DMS53 treated with DMSO at 0.1 percent for 48 hours (cell line): ENCODE measurements around the gene CKAP5.

Experiments
- DNase-seq: peaks from one replicate; lab custom pipeline; 2025; ENCODE audit not compliant: unreplicated experiment; lab: John Stamatoyannopoulos, UW

CKAP5 gene

GRCh38 chr11:46845740-46846509, at the start of gene CKAP5:
Gene CKAP5, minus strand, starts transcription at chr11:46846280. Its CDS starts 25,049 bp downstream, at chr11:46821231.
- peak; percentile 38 for DNase-seq

- DNase-seq, result no peak
Measured at GRCh38 chr11:46895821-46896220, 49.7 kb upstream of the CKAP5 start.

GRCh38 chr11:46894961-46895360, 48.9 kb upstream of the CKAP5 start:
- DNase-seq, result no peak

- DNase-seq, result no peak
Measured at GRCh38 chr11:46894506-46894905, 48.4 kb upstream of the CKAP5 start.

GRCh38 chr11:46892838-46893237, 46.8 kb upstream of the CKAP5 start:
- DNase-seq, result no peak

- no peak for DNase-seq
Measured at GRCh38 chr11:46892109-46892508, 46.0 kb upstream of the CKAP5 start.

GRCh38 chr11:46890665-46891064, 44.6 kb upstream of the CKAP5 start:
- no peak for DNase-seq

GRCh38 chr11:46889689-46890475, 43.8 kb upstream of the CKAP5 start:
- DNase-seq, result peak; percentile 50

- no peak for DNase-seq
Measured at GRCh38 chr11:46889251-46889650, 43.2 kb upstream of the CKAP5 start.

GRCh38 chr11:46888636-46889035, 42.6 kb upstream of the CKAP5 start:
- no peak for DNase-seq

- no peak for DNase-seq
Measured at GRCh38 chr11:46886211-46886610, 40.1 kb upstream of the CKAP5 start.

GRCh38 chr11:46879056-46879585, 33.0 kb upstream of the CKAP5 start:
- no peak for DNase-seq

GRCh38 chr11:46877580-46877979, 31.5 kb upstream of the CKAP5 start:
- DNase-seq, result no peak

GRCh38 chr11:46876471-46876870, 30.4 kb upstream of the CKAP5 start:
- no peak for DNase-seq

GRCh38 chr11:46874586-46874985, 28.5 kb upstream of the CKAP5 start:
- no peak for DNase-seq

GRCh38 chr11:46868912-46869311, 22.8 kb upstream of the CKAP5 start:
- DNase-seq, result no peak

- DNase-seq, result no peak
Measured at GRCh38 chr11:46865340-46865739, 19.3 kb upstream of the CKAP5 start.

- no peak for DNase-seq
Measured at GRCh38 chr11:46860218-46860617, 14.1 kb upstream of the CKAP5 start.

GRCh38 chr11:46858920-46859546, 13.0 kb upstream of the CKAP5 start:
- DNase-seq, result no peak

- no peak for DNase-seq
Measured at GRCh38 chr11:46857666-46858065, 11.6 kb upstream of the CKAP5 start.

GRCh38 chr11:46856605-46857343, 10.7 kb upstream of the CKAP5 start:
- no peak for DNase-seq
